ENCODE results near the gene RASAL1.
"Not testable (repeated sequence)": the region's sequence is repeated elsewhere in the genome, so short reads cannot be mapped to it uniquely, and the experiment has no call there.

The RASAL1 gene

DNA sequence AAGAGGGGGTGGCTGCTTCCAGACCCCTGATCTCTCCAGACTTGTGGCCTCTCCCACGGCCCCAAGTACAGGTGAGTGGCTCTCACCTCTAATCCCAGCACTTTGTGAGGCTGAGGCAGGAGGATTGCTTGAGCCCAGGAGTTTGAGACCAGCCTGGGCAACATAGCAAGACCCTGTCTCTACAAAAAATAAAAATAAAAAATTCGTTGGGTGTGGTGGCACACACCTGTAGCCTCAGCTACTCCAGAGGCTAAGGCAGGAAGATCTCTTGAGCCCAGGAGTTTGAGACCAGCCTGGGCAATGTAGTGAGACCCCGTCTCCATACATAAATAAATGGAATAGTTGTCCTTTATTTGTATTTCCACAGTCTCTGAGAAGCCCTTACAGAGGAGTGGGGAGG is 6.2 kb upstream of the RASAL1 start:
- not testable (repeated sequence) for DNase-seq

- no peak for DNase-seq
These were observed 5.1 kb upstream of the RASAL1 start for GRCh38 chr12:113140706-113141105.

DNA sequence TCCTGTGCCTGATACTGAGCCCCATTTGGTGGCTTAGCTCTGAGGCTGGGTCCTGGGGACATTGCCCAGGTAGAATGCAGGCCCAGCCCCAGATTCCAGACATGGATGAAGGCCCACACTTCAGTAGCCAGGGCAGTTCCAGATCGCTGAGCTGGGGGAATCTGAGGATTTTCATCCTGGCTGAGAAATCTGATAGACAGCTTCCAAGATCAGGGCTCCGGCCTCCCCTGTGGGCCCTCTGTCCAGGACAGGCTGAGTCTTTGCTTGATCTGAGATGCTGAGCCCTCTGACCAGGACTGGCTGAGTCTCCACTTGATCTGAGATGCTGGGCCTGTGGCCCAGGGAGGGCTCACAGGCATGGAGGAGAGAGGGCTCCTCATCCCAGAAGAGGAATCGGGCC is 3.3 kb upstream of the RASAL1 start:
- DNase-seq, result no peak

DNA sequence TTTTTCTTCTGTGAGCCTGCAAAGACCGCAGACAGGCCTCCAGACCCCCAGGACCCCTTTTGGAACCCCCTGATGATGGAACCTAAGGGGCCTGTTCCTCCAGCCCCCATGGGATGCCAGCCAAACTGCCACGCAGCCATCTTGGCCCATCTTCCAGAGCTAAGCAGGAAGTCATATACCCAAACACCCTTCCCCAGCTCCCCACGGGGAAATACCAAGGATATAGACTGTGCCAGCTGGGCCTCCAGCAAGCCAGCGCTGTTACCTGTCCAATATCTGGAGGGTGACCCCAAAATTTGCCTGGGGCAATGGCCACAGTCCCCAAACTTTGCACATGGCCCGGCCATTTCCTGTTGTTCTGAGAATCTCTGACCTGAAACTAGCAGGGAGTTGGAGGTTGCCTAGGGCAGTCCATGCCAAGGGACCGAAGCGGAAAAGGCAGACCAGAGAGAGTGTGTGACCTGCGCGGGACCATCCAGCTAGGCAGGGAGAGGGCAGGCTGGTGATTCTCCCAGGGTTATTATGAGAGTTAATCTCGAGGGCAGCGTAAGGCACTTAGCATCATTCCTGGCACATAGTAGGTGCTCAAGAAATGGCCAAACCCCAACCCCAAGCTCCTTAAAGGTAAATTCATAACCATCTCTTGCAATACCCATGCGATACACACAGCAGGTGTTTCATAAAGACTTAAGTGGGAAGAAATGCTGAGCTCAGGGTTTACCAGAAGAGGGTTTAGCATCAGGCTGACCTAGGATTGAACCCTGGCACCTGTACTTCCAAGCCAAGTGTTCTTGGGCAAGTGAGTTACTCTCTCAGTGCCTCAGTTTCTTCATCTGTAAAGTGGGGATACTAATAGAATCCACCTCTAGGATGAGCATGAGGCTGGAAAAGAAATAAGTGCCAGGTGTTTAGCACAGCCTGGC is 2.6 kb upstream of the RASAL1 start:
- DNase-seq, result no peak

- DNase-seq, result no peak
These were observed 1.5 kb upstream of the RASAL1 start for GRCh38 chr12:113136990-113137511.

DNA sequence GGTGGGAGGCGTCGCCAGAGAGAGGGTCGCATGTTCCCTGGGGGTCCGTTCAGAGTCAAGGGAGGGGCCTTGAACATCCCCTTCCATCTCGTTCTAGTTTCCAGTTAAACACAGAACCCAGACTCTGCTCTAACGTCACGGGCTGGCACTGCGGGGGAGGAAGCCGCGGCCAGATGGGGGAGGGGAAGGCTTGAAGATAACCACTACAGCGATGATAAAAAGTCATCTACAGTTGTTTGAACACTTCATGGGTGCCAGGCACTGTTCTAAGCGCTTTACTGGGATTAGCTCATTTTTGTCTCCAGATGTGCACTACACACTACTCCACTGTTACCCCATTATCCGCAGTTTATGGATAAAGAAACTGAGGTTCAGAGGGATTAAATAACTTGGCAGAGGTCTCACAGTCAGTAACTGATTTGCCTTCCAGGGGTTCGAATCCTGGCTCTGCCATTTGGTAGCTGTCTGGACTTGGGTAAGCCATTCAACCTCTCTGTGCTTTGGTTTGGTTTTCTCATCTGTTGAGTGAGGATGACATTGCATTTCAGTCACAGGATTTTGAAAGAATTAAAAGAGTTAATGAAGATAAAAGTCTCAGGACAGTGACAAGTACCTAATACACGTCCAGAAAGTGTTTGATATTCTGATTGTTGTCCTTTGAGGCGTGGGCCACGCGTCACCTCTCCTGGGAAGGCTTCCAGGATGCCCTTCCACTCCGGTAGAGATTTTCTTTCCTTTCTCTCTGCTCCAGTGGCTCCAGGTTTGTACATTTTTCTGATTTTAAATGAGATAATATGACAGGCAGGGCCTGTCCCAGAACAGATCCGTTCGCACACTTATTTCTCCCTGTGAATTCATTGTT is 798 bp upstream of the RASAL1 start:
- no peak for DNase-seq

DNA sequence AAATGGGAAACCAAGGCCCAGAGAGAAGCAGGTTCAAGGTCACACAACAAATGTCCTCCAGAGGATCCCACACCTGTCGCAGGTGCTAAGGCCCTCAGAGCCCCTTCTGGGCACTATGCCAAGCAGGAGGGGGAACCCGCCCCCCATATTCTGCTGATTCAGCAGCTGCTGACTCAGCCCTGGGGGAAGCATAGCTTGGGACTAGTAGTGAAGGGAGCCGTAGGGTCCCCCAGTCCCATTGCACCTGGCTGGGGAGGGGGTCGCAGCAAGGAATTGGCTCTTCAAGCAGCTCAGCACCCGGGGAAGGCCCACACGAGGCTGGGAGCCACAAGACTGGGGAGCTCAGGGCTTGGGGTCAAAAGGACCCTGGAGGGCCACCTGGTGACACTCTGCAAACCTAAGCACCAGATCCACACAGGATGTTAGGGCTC is 1.0 kb downstream of the RASAL1 start:
- DNase-seq, result no peak

GRCh38 chr12:113134071-113134470 is 1.5 kb downstream of the RASAL1 start:
- no peak for DNase-seq

DNA sequence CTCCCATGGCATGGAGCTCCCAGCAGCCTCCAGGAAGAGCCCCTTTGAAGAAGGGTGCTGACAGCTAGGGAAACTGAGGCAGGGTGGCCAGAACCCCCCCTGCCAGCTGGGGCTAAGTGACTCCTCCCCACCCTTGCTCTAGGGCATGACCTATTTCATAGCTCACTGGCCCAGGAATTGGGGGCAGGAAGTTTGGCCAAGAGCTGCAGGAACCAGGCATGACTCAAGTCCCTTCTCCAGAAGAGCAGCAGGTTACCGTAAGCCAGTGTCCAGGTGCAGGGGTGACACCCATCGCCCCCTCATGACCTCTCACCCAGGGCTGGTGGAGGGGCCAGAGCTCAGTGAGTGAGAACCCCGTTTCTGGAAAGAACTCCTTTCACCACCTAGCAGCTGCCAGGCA is 1.9 kb downstream of the RASAL1 start:
- no peak for DNase-seq

DNA sequence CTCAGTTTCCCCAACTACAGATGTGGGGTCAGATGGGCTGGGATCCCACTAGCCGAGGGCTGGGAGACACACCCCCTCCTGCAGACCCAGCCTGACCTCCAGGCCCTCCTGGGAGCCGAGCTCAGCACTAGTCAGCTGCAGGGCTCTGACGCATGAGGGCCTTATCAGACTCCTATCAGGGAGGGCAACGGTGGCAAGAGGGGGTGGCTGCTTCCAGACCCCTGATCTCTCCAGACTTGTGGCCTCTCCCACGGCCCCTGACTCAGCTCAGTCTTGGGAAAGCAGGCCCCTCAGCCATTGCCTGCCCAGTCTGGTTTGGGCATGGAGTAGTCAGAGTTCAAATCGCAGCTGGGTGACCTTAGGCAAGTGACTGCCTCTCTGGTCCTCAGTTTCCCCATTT is 2.5 kb downstream of the RASAL1 start:
- no peak for DNase-seq

DNA sequence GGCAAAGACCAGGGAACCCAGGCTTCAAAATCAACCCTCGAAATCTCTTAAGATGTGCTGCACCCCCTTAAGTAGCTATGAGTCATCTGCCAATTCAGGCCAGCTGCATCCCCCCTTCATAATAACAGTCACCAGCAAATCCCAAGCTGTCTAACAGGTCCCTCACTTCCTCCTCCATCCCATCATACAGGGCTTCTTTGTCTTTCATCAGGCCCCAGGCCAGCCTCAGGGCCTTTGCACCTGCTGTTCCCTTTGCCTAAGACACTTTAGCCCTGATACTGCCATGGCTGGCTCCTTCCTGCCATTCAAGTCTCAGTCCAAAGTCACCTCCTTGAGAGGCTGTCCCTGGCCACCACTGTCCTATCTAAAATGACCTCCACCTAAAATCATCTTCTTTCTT is 4.0 kb downstream of the RASAL1 start:
- DNase-seq, result no peak

DNA sequence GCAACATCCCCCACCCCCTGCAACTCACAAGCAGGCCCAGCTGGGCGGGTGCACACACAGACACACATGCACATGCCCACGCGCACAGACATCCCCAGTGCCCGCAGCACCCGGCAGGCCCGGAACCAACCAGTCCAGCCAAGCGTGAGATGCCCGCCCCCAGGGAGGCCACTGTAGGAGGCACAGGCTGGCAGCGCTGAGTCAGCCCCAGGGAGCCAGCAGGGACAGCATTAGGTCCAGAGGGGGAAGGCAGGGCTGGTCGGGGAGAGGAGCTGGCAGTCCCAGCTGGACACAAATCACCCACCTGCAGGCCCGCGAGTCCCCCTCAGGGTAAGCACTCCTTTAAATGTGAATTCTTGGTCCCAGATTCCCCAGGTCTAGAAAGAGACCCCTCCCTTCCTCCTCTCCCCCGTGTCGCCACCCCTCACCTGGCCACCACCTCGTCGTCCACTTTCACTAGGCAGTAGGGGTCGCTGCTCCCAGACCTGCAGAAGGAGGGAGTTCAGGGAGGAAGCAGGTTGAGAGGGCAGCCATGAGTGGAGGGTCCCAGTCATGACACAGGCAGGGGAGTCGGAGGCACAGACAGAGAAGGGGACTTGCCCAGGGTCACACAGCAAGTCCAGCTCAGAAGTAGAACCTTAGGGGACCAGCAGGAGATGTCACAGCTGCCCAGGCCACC is 5.0 kb downstream of the RASAL1 start:
- DNase-seq, result no peak

GRCh38 chr12:113129664-113130456 is 5.7 kb downstream of the RASAL1 start:
- DNase-seq, result no peak

DNA sequence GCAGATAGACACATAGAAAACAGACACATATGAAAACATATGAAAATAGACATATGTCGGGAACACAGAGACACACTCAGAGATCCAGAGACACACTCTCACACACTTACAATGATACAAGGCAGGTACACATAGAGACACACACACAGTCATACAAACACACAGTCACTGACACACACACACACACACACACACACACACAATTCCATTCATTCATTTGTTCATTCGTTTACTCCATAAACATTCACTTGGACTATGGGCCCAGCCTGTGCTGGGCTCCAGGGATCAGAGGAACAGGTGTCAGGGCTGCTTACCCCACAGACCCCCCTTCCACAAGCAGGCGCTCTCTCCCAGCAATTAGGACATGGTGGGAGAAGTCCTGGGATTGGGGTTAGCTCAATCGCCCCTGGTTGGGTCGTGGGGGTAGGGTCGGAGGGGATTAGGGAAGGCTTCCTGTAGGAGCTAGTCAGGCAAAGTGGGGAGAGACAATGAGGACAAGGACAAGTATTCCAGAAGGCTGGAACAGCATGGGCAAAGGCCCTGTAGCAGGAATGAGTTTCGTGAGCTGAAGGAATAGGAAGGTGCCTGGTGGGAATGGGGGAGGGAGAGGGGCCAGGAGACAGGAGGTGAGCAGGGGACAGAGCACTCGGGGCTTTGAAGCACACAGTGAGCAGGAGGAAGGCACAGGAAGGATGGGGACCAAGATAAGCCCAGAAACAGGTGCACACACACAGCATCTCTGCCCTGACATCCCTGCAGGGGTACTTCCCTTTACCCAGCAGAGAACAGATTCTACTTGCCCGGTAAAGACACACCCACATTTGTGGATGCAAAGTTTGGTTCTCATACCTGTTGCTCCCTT is 6.5 kb downstream of the RASAL1 start:
- DNase-seq, result no peak

DNA sequence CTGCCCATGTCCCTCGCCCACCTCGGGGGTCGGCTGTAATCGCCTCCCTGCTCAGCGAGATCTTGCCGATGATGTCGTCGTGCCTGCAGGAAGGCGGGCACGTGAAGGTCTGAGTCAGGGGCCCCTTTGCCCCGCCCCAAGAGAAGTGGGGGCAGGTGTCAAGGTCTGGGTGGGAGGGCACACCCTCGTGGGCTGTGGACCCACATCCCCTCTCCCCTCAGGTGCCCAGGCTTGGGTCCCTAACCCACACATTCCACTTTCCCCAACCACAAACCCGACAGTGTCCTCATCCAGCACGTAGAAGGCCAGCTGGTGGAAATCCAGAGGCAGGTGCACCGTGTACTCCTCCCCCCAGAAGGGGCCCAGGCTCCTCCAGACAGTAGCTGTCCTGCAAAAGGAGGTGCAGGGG is 7.8 kb downstream of the RASAL1 start:
- no peak for DNase-seq

GRCh38 chr12:113120670-113121370 is 14.7 kb downstream of the RASAL1 start:
- no peak for DNase-seq

GRCh38 chr12:113119980-113120669 is 15.4 kb downstream of the RASAL1 start:
- no peak for DNase-seq

GRCh38 chr12:113118142-113118541 is 17.4 kb downstream of the RASAL1 start:
- DNase-seq, result no peak

DNA sequence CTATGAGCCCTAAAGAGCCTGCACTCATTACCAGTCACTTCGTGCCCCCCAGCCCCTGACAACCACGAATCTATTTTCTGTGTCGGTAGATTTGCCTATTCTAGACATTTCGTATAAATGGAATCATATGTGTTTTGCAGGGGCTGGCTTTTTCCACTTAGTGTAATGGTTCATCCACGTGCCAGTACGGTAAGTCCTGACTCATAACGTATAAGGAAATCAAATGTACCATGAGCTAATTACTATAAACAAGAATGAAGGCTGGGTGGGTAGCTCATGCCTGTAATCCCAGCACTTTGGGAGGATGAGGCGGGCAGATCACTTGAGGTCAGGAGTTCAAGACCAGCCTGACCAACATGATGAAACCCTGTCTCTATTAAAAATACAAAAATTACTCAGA is 17.9 kb downstream of the RASAL1 start:
- not testable (repeated sequence) for DNase-seq

GRCh38 chr12:113116875-113117274 is 18.7 kb downstream of the RASAL1 start:
- no peak for DNase-seq

All from fibroblast of skin of abdomen (primary cell).